Germinal center (tissue), 1 donor: Measurements from ENCODE around the gene CHD6.

Experiments
- DNase-seq: peaks from one replicate; pipeline ENCODE4 v3.0.0; 2012; ENCODE audit warnings: mixed read lengths, low spot score

Gene CHD6, protein sequence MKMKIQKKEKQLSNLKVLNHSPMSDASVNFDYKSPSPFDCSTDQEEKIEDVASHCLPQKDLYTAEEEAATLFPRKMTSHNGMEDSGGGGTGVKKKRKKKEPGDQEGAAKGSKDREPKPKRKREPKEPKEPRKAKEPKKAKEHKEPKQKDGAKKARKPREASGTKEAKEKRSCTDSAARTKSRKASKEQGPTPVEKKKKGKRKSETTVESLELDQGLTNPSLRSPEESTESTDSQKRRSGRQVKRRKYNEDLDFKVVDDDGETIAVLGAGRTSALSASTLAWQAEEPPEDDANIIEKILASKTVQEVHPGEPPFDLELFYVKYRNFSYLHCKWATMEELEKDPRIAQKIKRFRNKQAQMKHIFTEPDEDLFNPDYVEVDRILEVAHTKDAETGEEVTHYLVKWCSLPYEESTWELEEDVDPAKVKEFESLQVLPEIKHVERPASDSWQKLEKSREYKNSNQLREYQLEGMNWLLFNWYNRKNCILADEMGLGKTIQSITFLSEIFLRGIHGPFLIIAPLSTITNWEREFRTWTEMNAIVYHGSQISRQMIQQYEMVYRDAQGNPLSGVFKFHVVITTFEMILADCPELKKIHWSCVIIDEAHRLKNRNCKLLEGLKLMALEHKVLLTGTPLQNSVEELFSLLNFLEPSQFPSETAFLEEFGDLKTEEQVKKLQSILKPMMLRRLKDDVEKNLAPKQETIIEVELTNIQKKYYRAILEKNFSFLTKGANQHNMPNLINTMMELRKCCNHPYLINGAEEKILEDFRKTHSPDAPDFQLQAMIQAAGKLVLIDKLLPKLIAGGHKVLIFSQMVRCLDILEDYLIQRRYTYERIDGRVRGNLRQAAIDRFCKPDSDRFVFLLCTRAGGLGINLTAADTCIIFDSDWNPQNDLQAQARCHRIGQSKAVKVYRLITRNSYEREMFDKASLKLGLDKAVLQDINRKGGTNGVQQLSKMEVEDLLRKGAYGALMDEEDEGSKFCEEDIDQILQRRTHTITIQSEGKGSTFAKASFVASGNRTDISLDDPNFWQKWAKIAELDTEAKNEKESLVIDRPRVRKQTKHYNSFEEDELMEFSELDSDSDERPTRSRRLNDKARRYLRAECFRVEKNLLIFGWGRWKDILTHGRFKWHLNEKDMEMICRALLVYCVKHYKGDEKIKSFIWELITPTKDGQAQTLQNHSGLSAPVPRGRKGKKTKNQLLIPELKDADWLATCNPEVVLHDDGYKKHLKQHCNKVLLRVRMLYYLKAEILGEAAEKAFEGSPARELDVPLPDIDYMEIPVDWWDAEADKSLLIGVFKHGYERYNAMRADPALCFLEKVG (N-terminal part only)

DNA sequence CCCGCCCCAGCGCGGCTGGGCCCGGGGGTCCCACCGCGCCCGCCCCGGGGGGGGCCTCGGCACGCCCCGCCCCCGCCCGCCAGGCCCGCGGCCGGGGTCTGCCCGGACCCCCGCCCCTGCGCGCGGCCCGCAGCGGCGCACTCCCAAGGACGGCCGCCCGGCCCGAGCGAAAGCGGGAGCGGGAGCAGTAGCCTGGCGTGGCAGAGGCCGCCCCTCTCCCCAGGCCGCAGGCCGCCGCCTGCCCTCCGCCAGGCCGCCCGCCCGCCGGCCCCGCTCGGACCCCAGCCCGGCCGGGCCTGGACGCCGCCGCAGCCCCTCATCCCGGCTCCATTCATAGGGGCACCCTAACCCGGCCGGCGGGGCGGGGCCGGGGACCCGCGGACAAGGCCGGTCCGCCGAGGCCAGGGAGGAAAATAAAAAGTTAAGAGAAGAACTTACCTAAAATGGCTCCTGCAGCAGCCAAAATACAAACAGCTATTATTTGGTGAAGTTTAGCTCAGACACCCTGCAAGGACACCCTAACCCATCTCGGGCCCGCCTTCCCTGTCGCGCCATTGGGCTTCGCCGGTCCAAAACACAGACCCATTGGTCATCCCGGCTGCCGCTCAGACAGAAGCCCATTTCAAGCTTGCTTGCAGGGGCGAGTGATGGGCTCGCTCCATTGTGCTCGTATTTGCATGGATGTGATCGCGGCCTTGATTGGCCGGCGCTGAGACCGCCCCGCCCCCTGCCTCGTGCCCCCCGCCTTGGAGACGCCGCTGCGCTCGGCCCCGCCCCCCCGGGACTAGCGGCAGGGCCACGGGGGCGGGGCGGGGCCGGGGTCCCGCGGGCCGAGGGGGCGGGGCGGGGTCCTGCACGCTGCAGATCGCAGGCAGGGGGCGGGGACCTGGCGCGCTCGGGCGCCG, at the start of gene CHD6:
Gene CHD6, minus strand, starts transcription at position 476 of the 905 bp plus-strand sequence. CDS start 67,040 bp downstream, outside the sequence.
- DNase-seq: peak; percentile 99

- DNase-seq: peak; percentile 70
These were observed 46.4 kb upstream of the CHD6 start for GRCh38 chr20:41664584-41664983.

- DNase-seq: peak; percentile 18
These were observed 39.5 kb upstream of the CHD6 start for GRCh38 chr20:41657655-41658054.

DNA sequence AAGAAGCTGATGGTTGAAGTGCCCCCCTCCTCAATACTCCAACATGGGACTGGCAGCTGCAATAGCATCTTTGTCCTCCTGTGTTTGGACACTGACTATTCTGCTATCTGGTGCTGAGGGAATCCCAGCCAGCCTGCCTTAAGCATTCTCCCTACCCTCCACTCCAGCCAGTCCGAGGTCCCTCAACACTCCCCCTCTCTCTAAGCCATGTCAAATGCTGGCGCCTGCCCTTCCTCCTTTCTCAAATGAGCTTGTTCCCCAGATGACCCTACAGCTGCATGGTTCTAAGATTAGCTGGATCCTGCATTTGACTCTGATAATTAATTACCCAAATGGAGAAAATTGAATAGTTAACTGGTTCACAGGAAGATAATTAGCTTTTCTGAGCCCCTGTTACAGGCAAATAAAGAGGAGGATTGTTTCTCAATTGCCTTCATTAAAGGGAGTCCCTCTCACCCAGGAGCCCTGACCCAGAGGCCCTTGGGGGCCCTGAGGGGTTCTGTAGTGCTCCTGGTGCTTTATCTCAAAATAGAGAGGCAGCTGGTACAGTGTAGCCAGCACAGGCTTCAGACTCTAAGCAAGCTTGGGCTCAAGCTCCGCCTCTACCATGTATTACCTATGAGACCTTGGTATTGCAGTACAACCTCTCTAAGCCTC, 37.9 kb upstream of the CHD6 start:
- DNase-seq: no peak

- DNase-seq: no peak
These were observed 36.7 kb upstream of the CHD6 start for GRCh38 chr20:41654884-41655283.

GRCh38 chr20:41654292-41654691, 36.1 kb upstream of the CHD6 start:
- no peak for DNase-seq

DNA sequence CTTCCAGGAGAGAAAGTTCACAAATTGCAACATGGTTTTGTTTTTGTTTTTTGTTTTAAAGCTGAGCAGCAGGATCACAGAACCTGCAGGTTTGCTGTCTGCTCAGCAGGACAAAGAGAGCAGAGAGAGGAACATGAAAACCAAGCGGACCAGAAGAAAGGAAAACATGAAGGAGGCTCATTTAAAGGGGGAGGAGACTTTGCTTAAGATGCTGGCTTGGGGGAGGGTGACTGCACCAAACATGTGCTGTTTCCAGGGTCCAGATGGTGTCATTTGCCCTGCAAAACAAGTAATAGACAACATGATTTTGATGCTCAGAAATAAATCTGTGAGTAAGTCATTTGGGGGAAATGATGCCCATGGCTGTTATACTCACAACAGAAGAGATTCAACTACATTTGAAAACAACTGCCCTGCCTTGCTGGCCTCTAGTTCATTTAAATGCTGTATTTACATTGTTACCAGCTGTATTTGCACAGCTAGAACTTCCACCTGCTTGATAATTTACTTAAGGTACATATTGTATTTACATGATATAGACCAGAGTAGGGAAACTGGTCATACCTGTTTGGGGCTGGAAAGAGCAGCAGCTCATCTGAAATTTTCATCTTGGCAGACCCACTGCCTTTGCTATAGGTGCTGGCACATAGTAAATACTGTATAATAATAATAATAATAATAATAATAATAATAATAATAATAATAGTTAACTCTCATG, 32.2 kb upstream of the CHD6 start:
- no peak for DNase-seq

- DNase-seq: no peak
These were observed 31.3 kb upstream of the CHD6 start for GRCh38 chr20:41649489-41649888.

DNA sequence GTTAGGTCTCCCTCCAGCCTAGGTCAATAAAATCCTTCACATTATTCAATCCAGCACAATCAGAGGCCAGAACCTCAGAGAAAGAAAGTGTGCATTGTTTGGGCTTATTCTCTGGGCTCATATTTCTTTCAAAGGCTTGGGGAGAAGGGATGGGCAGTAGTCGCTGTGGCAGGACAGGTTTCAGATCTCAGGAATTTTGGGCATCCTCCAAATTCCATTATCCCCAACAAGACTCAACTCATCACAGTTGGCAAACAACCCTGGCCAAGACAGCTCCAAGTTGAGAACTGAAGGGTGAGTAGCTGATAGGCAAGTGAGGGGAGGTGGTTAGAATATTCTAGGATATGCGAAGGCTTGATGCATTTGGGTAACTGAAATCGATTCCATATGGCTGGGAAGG, 27.2 kb upstream of the CHD6 start:
- DNase-seq: no peak

- DNase-seq: no peak
These were observed 25.3 kb upstream of the CHD6 start for GRCh38 chr20:41643504-41643938.

DNA sequence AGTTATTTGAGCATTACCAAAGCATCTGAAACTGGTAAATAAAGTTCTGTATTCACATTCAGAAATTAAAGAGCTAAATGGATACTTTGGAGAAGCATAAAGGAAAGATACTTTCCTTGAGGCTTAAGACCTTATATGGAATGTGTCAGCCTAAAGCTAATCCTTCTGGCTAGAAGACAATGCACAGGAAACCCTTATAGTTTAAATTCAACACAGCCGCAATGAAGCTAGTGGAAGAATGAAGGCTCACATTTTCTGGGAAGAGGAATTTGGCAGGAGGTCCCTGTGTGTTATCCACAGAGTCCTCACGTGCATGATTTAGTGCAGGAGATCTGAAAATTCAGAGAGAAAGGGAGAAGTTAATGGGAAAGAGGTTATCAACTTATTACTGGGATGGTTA, 21.5 kb upstream of the CHD6 start:
- DNase-seq: no peak

- no peak for DNase-seq
These were observed 20.3 kb upstream of the CHD6 start for GRCh38 chr20:41638456-41638855.

DNA sequence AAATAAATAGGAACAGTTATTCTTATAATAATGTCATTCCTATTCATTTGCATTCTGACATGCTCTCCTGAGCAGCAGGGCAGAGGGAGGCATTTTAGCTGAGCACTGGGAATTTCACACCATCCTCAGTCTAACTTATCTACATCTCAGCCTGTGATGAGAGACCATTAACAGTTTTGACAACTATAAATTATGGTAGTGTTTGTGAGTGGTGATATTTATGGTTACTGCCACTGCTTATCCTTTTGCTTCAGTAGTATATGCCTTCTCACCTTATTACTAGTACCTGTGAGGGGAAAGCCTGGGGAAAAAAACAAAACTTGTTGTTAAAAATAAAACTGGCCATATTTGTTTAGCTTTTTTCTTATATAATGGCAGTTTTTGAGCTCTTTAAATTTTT, 17.0 kb upstream of the CHD6 start:
- no peak for DNase-seq

DNA sequence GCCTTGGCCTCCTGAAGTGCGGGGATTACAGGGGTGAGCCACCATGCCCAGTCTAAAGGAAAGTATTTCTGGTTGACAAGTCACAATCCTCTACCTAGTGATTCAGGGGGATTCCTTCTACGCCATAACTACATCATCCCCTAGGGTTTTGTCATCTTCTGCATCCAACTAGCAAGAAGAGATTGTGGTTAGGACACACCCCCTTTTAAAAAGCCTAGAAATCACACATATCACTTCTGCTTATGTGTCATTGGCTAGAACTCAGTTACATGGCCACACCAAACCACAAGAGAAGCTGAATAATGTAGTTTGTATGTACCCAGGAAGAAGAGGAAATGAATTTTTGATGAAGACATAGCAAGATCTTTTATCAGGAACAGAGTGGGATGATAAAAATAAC, 14.7 kb upstream of the CHD6 start:
- no peak for DNase-seq

GRCh38 chr20:41631826-41632225, 13.6 kb upstream of the CHD6 start:
- no peak for DNase-seq

DNA sequence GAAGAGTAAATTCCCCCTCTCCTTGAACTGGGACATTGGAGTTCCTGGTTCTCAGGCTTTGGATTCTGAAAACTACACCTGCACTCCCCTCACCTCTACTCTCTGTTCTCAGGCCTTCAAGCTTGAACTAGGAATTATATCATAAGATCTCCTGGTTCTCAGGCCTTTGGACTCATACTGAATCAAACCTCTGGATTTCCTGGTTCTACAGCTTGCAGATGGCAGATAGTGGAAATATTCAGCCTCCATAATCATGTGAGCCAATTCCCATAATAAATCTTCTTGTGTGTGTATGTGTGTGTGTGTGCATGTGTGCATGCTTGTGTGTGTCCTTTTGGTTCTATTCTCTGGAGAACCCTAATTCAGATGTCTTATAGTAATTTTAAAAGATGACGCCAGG, 12.7 kb upstream of the CHD6 start:
- no peak for DNase-seq

DNA sequence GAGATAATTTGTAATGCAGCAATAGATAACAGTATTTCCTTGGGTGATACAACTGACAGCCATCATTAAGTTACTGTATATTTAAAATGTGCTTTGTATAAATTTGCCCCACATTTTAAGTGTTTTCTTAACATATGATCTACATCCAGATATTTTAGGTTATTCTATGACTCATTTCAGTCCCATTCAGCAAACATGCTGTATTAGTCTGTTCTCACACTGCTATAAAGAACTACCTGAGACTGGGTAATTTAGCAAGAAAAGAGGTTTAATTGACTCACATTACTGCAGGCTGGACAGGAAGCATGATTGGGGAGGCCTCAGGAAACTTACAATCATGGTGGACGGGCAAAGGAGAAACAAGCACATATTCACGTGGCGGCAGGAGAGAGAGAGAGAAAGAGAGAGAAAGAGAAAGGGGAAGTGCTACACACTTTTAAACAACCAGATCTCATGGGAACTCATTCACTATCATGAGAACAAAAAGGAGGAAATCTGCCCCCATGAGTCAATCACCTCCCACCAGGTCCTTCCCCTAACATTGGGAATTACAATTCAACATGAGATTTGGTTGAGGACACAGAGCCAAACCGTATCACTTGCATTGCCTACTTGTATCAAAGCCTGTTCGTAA, 9.6 kb upstream of the CHD6 start:
- no peak for DNase-seq

- DNase-seq: no peak
These were observed 8.9 kb upstream of the CHD6 start for GRCh38 chr20:41627001-41627495.
